Measurements from ENCODE around the gene OXLD1. TPM values are rescaled to one million over a fixed set of nuclear protein-coding genes. Genes with fewer than 3 reads are reported as not detected.
A peak's percentile ranks its signal among the peaks of the same experiment; 100 is the strongest.

OXLD1 gene
- polyA plus RNA-seq, 1 donor from 2014 or later, result 77.7 TPM

GRCh38 chr17:81694810-81695209 is 28.4 kb upstream of the OXLD1 start:
- H3K9me3 Mint-ChIP-seq, result no peaks in the 10 kb centered on the region
- no peak overlapping the region for H3K27ac Mint-ChIP-seq
- H3K4me3 Mint-ChIP-seq, result no peak overlapping the region
- H3K27me3 Mint-ChIP-seq, result no peaks in the 10 kb centered on the region
- no peaks in the 10 kb centered on the region for H3K4me1 Mint-ChIP-seq
- no peaks in the 10 kb centered on the region for H3K36me3 Mint-ChIP-seq

DNA sequence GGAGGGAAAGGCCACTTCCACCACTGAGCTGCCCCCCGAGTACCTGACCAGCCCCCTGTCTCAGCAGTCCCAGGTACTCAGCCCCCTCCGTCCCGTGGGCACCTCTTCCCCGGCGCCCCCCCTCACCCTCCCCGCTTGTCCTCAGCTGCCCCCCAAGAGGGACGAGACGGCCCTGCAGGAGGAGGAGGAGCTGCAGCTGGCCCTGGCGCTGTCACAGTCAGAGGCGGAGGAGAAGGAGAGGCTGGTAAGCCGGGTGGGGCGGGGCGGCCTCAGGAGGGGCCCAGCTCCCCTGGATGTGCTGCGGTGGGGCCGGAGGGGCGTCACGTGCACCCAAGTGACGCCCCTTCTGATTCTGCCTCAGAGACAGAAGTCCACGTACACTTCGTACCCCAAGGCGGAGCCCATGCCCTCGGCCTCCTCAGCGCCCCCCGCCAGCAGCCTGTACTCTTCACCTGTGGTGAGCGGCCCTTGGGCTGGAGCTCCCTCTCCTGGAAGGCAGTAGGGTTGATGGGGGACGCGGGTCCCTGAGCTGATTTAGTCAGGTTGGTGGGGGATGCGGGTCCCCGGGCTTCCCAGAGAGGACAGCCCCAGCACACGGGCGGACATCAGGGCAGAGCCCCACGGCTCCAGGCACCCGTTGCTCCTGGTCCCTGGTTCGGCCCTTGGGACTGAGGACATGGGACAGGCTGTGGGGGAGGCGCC is 27.3 kb upstream of the OXLD1 start:
- no peak overlapping the region for H3K27ac Mint-ChIP-seq
- no peaks in the 10 kb centered on the region for H3K36me3 Mint-ChIP-seq
- no peaks in the 10 kb centered on the region for H3K4me1 Mint-ChIP-seq
- no peaks in the 10 kb centered on the region for H3K27me3 Mint-ChIP-seq
- H3K4me3 Mint-ChIP-seq, result no peak overlapping the region
- H3K9me3 Mint-ChIP-seq, result no peaks in the 10 kb centered on the region

GRCh38 chr17:81691608-81692007 is 25.2 kb upstream of the OXLD1 start:
- Mint-ChIP-seq H3K36me3 (no peaks in the 10 kb centered on the region), H3K4me3 (no peak overlapping the region), H3K4me1 (peaks cover 0 to 5% (median 0%) of the 10 kb centered on the region in 3 donors), H3K27me3 (no peaks in the 10 kb centered on the region), H3K27ac (no peak overlapping the region), H3K9me3 (no peaks in the 10 kb centered on the region)

GRCh38 chr17:81691196-81691595 is 24.8 kb upstream of the OXLD1 start:
- H3K4me1 Mint-ChIP-seq, result peaks cover 0 to 5% (median 2%) of the 10 kb centered on the region in 3 donors
- no peak overlapping the region for H3K4me3 Mint-ChIP-seq
- no peaks in the 10 kb centered on the region for H3K36me3 Mint-ChIP-seq
- no peaks in the 10 kb centered on the region for H3K9me3 Mint-ChIP-seq
- H3K27ac Mint-ChIP-seq, result no peak overlapping the region
- H3K27me3 Mint-ChIP-seq, result no peaks in the 10 kb centered on the region

DNA sequence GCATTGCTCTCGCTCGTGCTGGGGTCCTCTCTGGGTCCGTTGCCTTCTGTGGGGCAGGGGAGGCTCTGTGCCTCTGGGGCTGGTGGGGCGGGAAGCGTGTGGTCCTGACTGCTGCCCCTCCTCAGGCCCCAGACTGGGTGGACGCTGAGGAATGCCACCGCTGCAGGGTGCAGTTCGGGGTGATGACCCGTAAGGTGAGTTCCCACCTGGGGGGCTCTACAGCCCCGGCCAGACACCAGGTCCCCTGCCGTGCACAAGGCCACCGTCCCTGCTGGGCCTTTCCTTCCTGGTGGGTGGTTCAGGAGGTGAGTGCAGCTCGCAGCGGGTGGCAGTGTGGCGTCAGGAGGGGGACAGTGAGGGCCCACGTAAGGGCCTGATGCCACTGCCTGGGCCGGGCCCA is 24.1 kb upstream of the OXLD1 start:
- Mint-ChIP-seq H3K9me3 (no peaks in the 10 kb centered on the region), H3K4me3 (no peak overlapping the region), H3K4me1 (peaks cover 0 to 5% (median 5%) of the 10 kb centered on the region in 3 donors), H3K36me3 (no peaks in the 10 kb centered on the region), H3K27me3 (no peaks in the 10 kb centered on the region), H3K27ac (no peak overlapping the region)

- Mint-ChIP-seq H3K9me3 (no peaks in the 10 kb centered on the region), H3K36me3 (no peaks in the 10 kb centered on the region), H3K27me3 (no peaks in the 10 kb centered on the region), H3K4me3 (no peak overlapping the region), H3K27ac (no peak overlapping the region), H3K4me1 (peaks cover 0 to 8% (median 6%) of the 10 kb centered on the region in 3 donors)
Observed at GRCh38 chr17:81690066-81690465, 23.7 kb upstream of the OXLD1 start.

- Mint-ChIP-seq H3K4me1 (peaks cover 3 to 16% (median 14%) of the 10 kb centered on the region in 3 donors), H3K4me3 (peak overlapping the region in 1 of 4 donors; percentile 12), H3K36me3 (no peaks in the 10 kb centered on the region), H3K27me3 (no peaks in the 10 kb centered on the region), H3K27ac (no peak overlapping the region), H3K9me3 (no peaks in the 10 kb centered on the region)
Observed at GRCh38 chr17:81688616-81689015, 22.2 kb upstream of the OXLD1 start.

- Mint-ChIP-seq H3K27ac (no peak overlapping the region), H3K9me3 (no peaks in the 10 kb centered on the region), H3K4me1 (peaks cover 6 to 18% (median 16%) of the 10 kb centered on the region in 3 donors), H3K36me3 (no peaks in the 10 kb centered on the region), H3K4me3 (peak overlapping the region in 1 of 4 donors; percentile 73), H3K27me3 (no peaks in the 10 kb centered on the region)
Observed at GRCh38 chr17:81687770-81688541, 21.6 kb upstream of the OXLD1 start.

- Mint-ChIP-seq H3K36me3 (no peaks in the 10 kb centered on the region), H3K9me3 (no peaks in the 10 kb centered on the region), H3K27me3 (no peaks in the 10 kb centered on the region), H3K27ac (no peak overlapping the region), H3K4me3 (peak overlapping the region in 1 of 4 donors; percentile 21), H3K4me1 (peaks cover 10 to 24% (median 21%) of the 10 kb centered on the region in 3 donors)
Observed at GRCh38 chr17:81686614-81687013, 20.2 kb upstream of the OXLD1 start.

- Mint-ChIP-seq H3K36me3 (no peaks in the 10 kb centered on the region), H3K27ac (peak overlapping the region in 2 of 3 donors; percentile 81 to 96), H3K4me1 (peaks cover 10 to 24% (median 21%) of the 10 kb centered on the region in 3 donors), H3K27me3 (no peaks in the 10 kb centered on the region), H3K4me3 (peak overlapping the region; percentile 83 to 94 (median 93)), H3K9me3 (no peaks in the 10 kb centered on the region)
Observed at GRCh38 chr17:81685108-81685507, 18.7 kb upstream of the OXLD1 start.

- H3K27ac Mint-ChIP-seq, result peak overlapping the region in 2 of 3 donors; percentile 81 to 96
- no peaks in the 10 kb centered on the region for H3K27me3 Mint-ChIP-seq
- H3K9me3 Mint-ChIP-seq, result no peaks in the 10 kb centered on the region
- peak overlapping the region; percentile 83 to 94 (median 93) for H3K4me3 Mint-ChIP-seq
- peaks cover 14 to 24% (median 21%) of the 10 kb centered on the region in 3 donors for H3K4me1 Mint-ChIP-seq
- H3K36me3 Mint-ChIP-seq, result no peaks in the 10 kb centered on the region
Observed at GRCh38 chr17:81684442-81684911, 18.1 kb upstream of the OXLD1 start.

- Mint-ChIP-seq H3K9me3 (no peaks in the 10 kb centered on the region), H3K27me3 (no peaks in the 10 kb centered on the region), H3K4me1 (peaks cover 14 to 24% (median 21%) of the 10 kb centered on the region in 3 donors), H3K4me3 (peak within 1 kb of the TSS; percentile 87 to 99 (median 94)), H3K27ac (peak within 1 kb of the TSS; percentile 96 to 97 (median 96)), H3K36me3 (no peaks in the 10 kb centered on the region)
Observed at GRCh38 chr17:81683584-81684441, 17.4 kb upstream of the OXLD1 start, which contains the start of the genes ARL16 and HGS. TSS of gene ARL16 (minus strand) at chr17:81683797. CDS start at chr17:81683753, 44 bp downstream. TSS of gene HGS (plus strand) at chr17:81684011. CDS start at chr17:81684067, 56 bp downstream.

GRCh38 chr17:81683208-81683583 is 16.8 kb upstream of the OXLD1 start:
- Mint-ChIP-seq H3K36me3 (no peaks in the 10 kb centered on the region), H3K27ac (peak overlapping the region; percentile 89 to 97 (median 96)), H3K4me3 (peak overlapping the region; percentile 87 to 99 (median 94)), H3K4me1 (peaks cover 14 to 24% (median 21%) of the 10 kb centered on the region in 3 donors), H3K27me3 (no peaks in the 10 kb centered on the region), H3K9me3 (no peaks in the 10 kb centered on the region)

- Mint-ChIP-seq H3K27me3 (no peaks in the 10 kb centered on the region), H3K9me3 (no peaks in the 10 kb centered on the region), H3K36me3 (no peaks in the 10 kb centered on the region), H3K27ac (peak overlapping the region; percentile 27 to 97 (median 96)), H3K4me1 (peaks cover 14 to 24% (median 21%) of the 10 kb centered on the region in 3 donors), H3K4me3 (peak overlapping the region; percentile 87 to 99 (median 94))
Observed at GRCh38 chr17:81682565-81683207, 16.3 kb upstream of the OXLD1 start.
